HEK293 (cell line): ENCODE data around the gene PAX1.

Experiments
- CTCF ChIA-PET: fragments of 350-600 bp; formaldehyde crosslinking; extraction: SDS; loops from one replicate; lab custom pipeline; 2021; ENCODE audit warnings: antibody characterized with exemption; lab: Yijun Ruan, JAX
- POLR2A ChIA-PET: fragments of 300-600 bp; formaldehyde crosslinking; extraction: SDS; loops from one replicate; lab custom pipeline; 2020; ENCODE audit warnings: antibody characterized with exemption, inconsistent platforms; lab: Yijun Ruan, JAX
- H3K27ac ChIP-seq: fragments of 200-500 bp; sonication (Bioruptor generic); 2 replicates; pipeline ENCODE4 v1.5.1; 2014; ENCODE audit warnings: low read depth, low read length, control low read depth, inconsistent platforms; ENCODE audit errors: extremely low read depth
- H3K36me3 ChIP-seq, 2 experiments: fragments of 200-500 bp in 1 of 2; sonication (Bioruptor generic) in 1 of 2; 1 replicate in 1 of 2; 2 replicates in 1 of 2; pipeline ENCODE4 v1.5.1; 2014 to 2017; ENCODE audit warnings: inconsistent platforms in 2 of 2, low read length in 2 of 2; ENCODE audit not compliant: control insufficient read depth in 2 of 2, insufficient read depth in 1 of 2
- H3K4me1 ChIP-seq: fragments of 200-500 bp; sonication (Bioruptor generic); 2 replicates; pipeline ENCODE4 v1.5.1; 2014; ENCODE audit warnings: mild to moderate bottlenecking, low read length, inconsistent platforms; ENCODE audit not compliant: control insufficient read depth, insufficient read depth
- H3K4me3 ChIP-seq: 2 replicates; pipeline ENCODE4 v1.5.1; 2011; ENCODE audit warnings: low read depth, mild to moderate bottlenecking, control low read depth, low read length, moderate library complexity
- H3K9me3 ChIP-seq: fragments of 200-500 bp; sonication (Bioruptor generic); 2 replicates; pipeline ENCODE4 v1.5.1; 2014; ENCODE audit warnings: low read depth, low read length, inconsistent platforms; ENCODE audit not compliant: control insufficient read depth, insufficient read depth
- ELK4 ChIP-seq: IDR thresholded peaks from 2 replicates; pipeline ENCODE4 v1.6.1; 2011; ENCODE audit warnings: mild to moderate bottlenecking, low read depth, low read length, borderline replicate concordance
- KLF7 ChIP-seq: fragments of 450-650 bp; formaldehyde crosslinking; IDR thresholded peaks from 2 replicates; pipeline ENCODE4 v1.5.1; 2016; ENCODE audit warnings: missing biosample characterization, missing genetic modification characterization, borderline replicate concordance
- PRDM2 ChIP-seq: fragments of 450-650 bp; formaldehyde crosslinking; IDR thresholded peaks from 2 replicates; pipeline ENCODE4 v1.5.1; 2016; ENCODE audit warnings: missing biosample characterization, missing genetic modification characterization, borderline replicate concordance
- SETDB1 ChIP-seq: IDR thresholded peaks from one replicate; pipeline ENCODE4 v1.6.1; 2017; ENCODE audit warnings: mild to moderate bottlenecking, low read length, moderate library complexity, mixed read lengths; ENCODE audit not compliant: insufficient read length
- ZBTB49 ChIP-seq: fragments of 450-650 bp; formaldehyde crosslinking; IDR thresholded peaks from 2 replicates; pipeline ENCODE4 v1.5.1; 2016; ENCODE audit warnings: missing biosample characterization, missing genetic modification characterization, low read depth
- ZNF174 ChIP-seq: fragments of 450-650 bp; formaldehyde crosslinking; IDR thresholded peaks from 2 replicates; pipeline ENCODE4 v1.5.0; 2017; ENCODE audit warnings: missing biosample characterization, mild to moderate bottlenecking, missing genetic modification characterization
- ZNF202 ChIP-seq: fragments of 450-650 bp; formaldehyde crosslinking; IDR thresholded peaks from 2 replicates; pipeline ENCODE4 v1.5.1; 2016; ENCODE audit warnings: missing biosample characterization, missing genetic modification characterization, borderline replicate concordance
- ZNF221 ChIP-seq: fragments of 450-650 bp; formaldehyde crosslinking; IDR thresholded peaks from 2 replicates; pipeline ENCODE4 v1.5.1; 2017; ENCODE audit warnings: missing biosample characterization, missing genetic modification characterization, borderline replicate concordance
- ZNF239 ChIP-seq: fragments of 450-650 bp; formaldehyde crosslinking; IDR thresholded peaks from 2 replicates; pipeline ENCODE4 v1.5.1; 2016; ENCODE audit warnings: missing biosample characterization, missing genetic modification characterization
- ZNF391 ChIP-seq: fragments of 450-650 bp; formaldehyde crosslinking; IDR thresholded peaks from 2 replicates; pipeline ENCODE4 v1.5.1; 2016; ENCODE audit warnings: low read depth, missing biosample characterization, missing genetic modification characterization, borderline replicate concordance
- ZNF426 ChIP-seq: fragments of 450-650 bp; formaldehyde crosslinking; IDR thresholded peaks from 2 replicates; pipeline ENCODE4 v1.5.1; 2017; ENCODE audit warnings: missing biosample characterization, missing genetic modification characterization, mild to moderate bottlenecking, inconsistent platforms, moderate library complexity
- ZNF501 ChIP-seq: fragments of 450-650 bp; formaldehyde crosslinking; IDR thresholded peaks from 2 replicates; pipeline ENCODE4 v1.5.1; 2016; ENCODE audit warnings: missing biosample characterization, missing genetic modification characterization
- ZNF585B ChIP-seq: fragments of 450-650 bp; formaldehyde crosslinking; IDR thresholded peaks from 2 replicates; pipeline ENCODE4 v1.5.1; 2016; ENCODE audit warnings: missing biosample characterization, missing genetic modification characterization

PAX1 gene

GRCh38 chr20:21703717-21704407 is 1.6 kb upstream of the PAX1 start (continued):
- TF ChIP-seq PRDM2, result no peak
- no peak for TF ChIP-seq ZNF501 (tag by site-specific recombination)
- no peak for TF ChIP-seq ELK4
- no peak for TF ChIP-seq ZNF426 (tag by site-specific recombination)
- no peak for TF ChIP-seq ZNF221 (tag by site-specific recombination)
- TF ChIP-seq SETDB1, result no peak
- no peak for TF ChIP-seq ZBTB49 (tag by site-specific recombination)
- no peak for TF ChIP-seq ZNF585B (tag by site-specific recombination)
- no peak for TF ChIP-seq ZNF174

- POLR2A ChIA-PET, result no interaction called here
- Histone ChIP-seq H3K36me3 (peaks cover 0 to 4% of the 10 kb centered on the region in 2 experiments; a peak in 1 of 3 replicates), H3K4me1 (0 out of 2 replicates have a peak, but pooled peaks cover 2% of the 10 kb centered on the region), H3K9me3 (no peaks in the 10 kb centered on the region), H3K27ac (no peak overlapping the region), H3K4me3 (no peak overlapping the region)
- TF ChIP-seq ZNF391 (no peak), KLF7 (tag by site-specific recombination) (no peak), ZNF239 (no peak), ZNF202 (0 out of 2 replicates have a peak, but pooled peaks have one; percentile 8)
- CTCF ChIA-PET, result interaction anchor here (0.5 to 4.0 kb wide), 10 partner anchors 8 to 534 kb away, joined by 3 to 40 read pairs (median 4); no protein-coding TSS in a partner anchor
Observed at GRCh38 chr20:21704408-21705385, 767 bp upstream of the PAX1 start.
